ENCODE data around the gene SRXN1. TPM values are rescaled to one million over a fixed set of nuclear protein-coding genes. Genes with fewer than 3 reads are reported as not detected.

SRXN1 gene
- total RNA-seq, 4 donors from 2014 or later = 36.9 to 57.1 (median 38.0) TPM

GRCh38 chr20:684676-685319, 31.8 kb upstream of the SRXN1 start:
- Histone ChIP-seq H3K27ac (no peak overlapping the region), H3K4me1 (no peaks in the 10 kb centered on the region), H3K36me3 (no peaks in the 10 kb centered on the region), H3K27me3 (peaks cover 98% of the 10 kb centered on the region), H3K9me3 (no peaks in the 10 kb centered on the region), H3K4me3 (no peak overlapping the region)
- ATAC-seq = no peak
- no peak for TF ChIP-seq POLR2AphosphoS5 (IDR thresholded peaks at IDR 0.05)
- no peak for TF ChIP-seq POLR2A (IDR thresholded peaks at IDR 0.05)
- WGBS, 2 donors (ENCODE audit: low coverage in 1 of 2) = 50 to 57% methylated on average over 2 to 4 of the region's 4 CpGs

- Histone ChIP-seq H3K36me3 (no peaks in the 10 kb centered on the region), H3K4me1 (no peaks in the 10 kb centered on the region), H3K27ac (no peak overlapping the region), H3K9me3 (no peaks in the 10 kb centered on the region), H3K4me3 (no peak overlapping the region), H3K27me3 (peaks cover 100% of the 10 kb centered on the region)
- no peak for ATAC-seq
- TF ChIP-seq EP300 (IDR thresholded peaks at IDR 0.05) (no peak), POLR2A (IDR thresholded peaks at IDR 0.05) (no peak), CTCF (IDR thresholded peaks at IDR 0.05) (no peak)
- 56 to 60% methylated on average over 1 of the region's 1 CpG for WGBS, 2 donors (ENCODE audit: low coverage in 1 of 2)
Measured at GRCh38 chr20:682123-682522, 29.1 kb upstream of the SRXN1 start.

DNA sequence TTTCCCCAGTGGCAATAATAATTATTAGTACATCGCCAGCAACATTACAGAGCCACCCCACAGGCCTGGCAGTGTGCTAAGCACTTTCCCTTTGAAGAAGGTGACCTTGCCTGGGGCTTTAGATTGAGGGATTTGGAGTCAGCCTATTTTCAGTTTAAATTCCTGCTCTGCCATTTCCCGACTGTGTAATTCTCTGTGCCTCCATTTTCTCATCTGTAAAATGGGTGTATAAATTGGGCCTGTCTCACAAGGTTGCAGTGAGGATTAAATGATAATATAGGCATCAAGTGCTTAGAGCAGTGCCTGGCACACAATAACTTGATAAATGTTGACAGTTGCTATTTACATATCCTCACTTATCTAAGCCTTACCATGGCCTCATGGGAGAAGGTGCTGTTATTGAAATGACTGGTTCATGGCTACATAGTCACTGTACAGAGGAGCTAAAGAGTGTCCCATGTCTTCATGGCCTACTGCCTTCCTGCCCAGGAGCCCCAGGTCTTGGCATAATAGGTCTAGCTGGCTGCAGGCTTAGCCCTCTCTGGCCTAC, 27.7 kb upstream of the SRXN1 start:
- H3K4me3 ChIP-seq = no peak overlapping the region
- H3K9me3 ChIP-seq = no peaks in the 10 kb centered on the region
- peaks cover 94% of the 10 kb centered on the region for H3K27me3 ChIP-seq
- WGBS, 2 donors (ENCODE audit: low coverage in 1 of 2) = 82% methylated on average over 2 of the region's 2 CpGs; no CpG with 5 or more reads in 1 of the 2 donors
- no peak for ATAC-seq
- no peaks in the 10 kb centered on the region for H3K36me3 ChIP-seq
- peaks cover 0 to 12% (median 7%) of the 10 kb centered on the region in 3 donors for H3K4me1 ChIP-seq
- TF ChIP-seq CTCF (IDR thresholded peaks at IDR 0.05) (no peak), EP300 (IDR thresholded peaks at IDR 0.05) (no peak), POLR2AphosphoS5 (IDR thresholded peaks at IDR 0.05) (no peak), POLR2A (IDR thresholded peaks at IDR 0.05) (no peak)
- no peak overlapping the region for H3K27ac ChIP-seq

- Histone ChIP-seq H3K27me3 (peaks cover 92% of the 10 kb centered on the region), H3K36me3 (no peaks in the 10 kb centered on the region), H3K4me3 (no peak overlapping the region), H3K9me3 (no peaks in the 10 kb centered on the region), H3K4me1 (peaks cover 0 to 23% (median 10%) of the 10 kb centered on the region in 3 donors), H3K27ac (no peak overlapping the region)
- TF ChIP-seq CTCF (IDR thresholded peaks at IDR 0.05) (no peak), POLR2A (IDR thresholded peaks at IDR 0.05) (no peak), POLR2AphosphoS5 (IDR thresholded peaks at IDR 0.05) (no peak), EP300 (IDR thresholded peaks at IDR 0.05) (no peak)
- WGBS, 2 donors (ENCODE audit: low coverage in 1 of 2) = 96 to 100% methylated on average over 1 to 4 of the region's 5 CpGs
- ATAC-seq = no peak
Measured at GRCh38 chr20:677957-678356, 25.0 kb upstream of the SRXN1 start.

GRCh38 chr20:676967-677366, 24.0 kb upstream of the SRXN1 start:
- peaks cover 92% of the 10 kb centered on the region for H3K27me3 ChIP-seq
- no peak for ATAC-seq
- no peaks in the 10 kb centered on the region for H3K9me3 ChIP-seq
- H3K4me3 ChIP-seq = no peak overlapping the region
- no peak for TF ChIP-seq POLR2AphosphoS5 (IDR thresholded peaks at IDR 0.05)
- TF ChIP-seq EP300 (IDR thresholded peaks at IDR 0.05) = no peak
- no peak for TF ChIP-seq POLR2A (IDR thresholded peaks at IDR 0.05)
- no peak for TF ChIP-seq CTCF (IDR thresholded peaks at IDR 0.05)
- H3K4me1 ChIP-seq = peaks cover 0 to 23% (median 10%) of the 10 kb centered on the region in 3 donors
- 60% methylated on average over 1 of the region's 3 CpGs; no CpG with 5 or more reads in 1 of the 2 donors for WGBS, 2 donors (ENCODE audit: low coverage in 1 of 2)
- H3K36me3 ChIP-seq = no peaks in the 10 kb centered on the region
- H3K27ac ChIP-seq = no peak overlapping the region
